Measurements from ENCODE around the gene TBC1D2B. TPM values are rescaled to one million over a fixed set of nuclear protein-coding genes. Genes with fewer than 3 reads are reported as not detected.

Gene TBC1D2B
- total and polyA plus RNA-seq, 2 donors (not counting 3 experiments of a cell fraction or from before 2014, with no cell fraction given) = 30.8 to 46.1 TPM

DNA sequence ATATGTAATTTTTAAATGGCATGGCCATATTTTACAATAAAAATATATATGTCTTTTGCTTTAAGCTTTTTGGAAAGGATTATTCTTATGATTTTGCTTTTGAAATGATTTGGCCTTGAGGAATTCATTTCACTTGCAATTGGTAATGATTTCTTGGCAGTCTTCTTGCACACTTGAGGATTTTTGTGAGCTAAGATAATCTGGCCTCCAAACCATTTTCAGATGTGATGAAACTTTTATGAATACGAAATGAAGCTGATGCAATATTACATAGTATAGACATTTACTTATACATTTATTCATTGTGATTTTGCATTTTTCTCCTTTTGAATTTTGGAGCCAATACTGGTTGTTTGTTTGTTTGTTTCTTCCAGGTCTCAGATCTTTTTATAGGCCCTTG, 8.4 kb upstream of the TBC1D2B start:
- Histone ChIP-seq H3K4me1 (ENCODE audit: control insufficient read depth, extremely low read depth, insufficient read depth, low read length) (no peaks in the 10 kb centered on the region), H3K9ac (replicated peaks; ENCODE audit: extremely low read depth, insufficient read depth, low read length) (no peak overlapping the region), H3K36me3 (ENCODE audit: control insufficient read depth in 2 of 2, extremely low read depth in 1 of 2, insufficient read depth in 2 of 2, low read length in 2 of 2) (no peaks in the 10 kb centered on the region), H3K27ac (ENCODE audit: insufficient read depth, low read depth, low read length) (no peak overlapping the region), H3K4me3 (replicated peaks in 1 of 3; ENCODE audit: insufficient read depth in 1 of 3, low read depth in 1 of 3, low read length in 3 of 3) (no peak overlapping the region), H3K79me2 (ENCODE audit: control insufficient read depth, insufficient read depth, low read length) (no peaks in the 10 kb centered on the region), H2AFZ (ENCODE audit: low read depth, low read length) (no peak overlapping the region), H3K27me3 (ENCODE audit: control insufficient read depth in 2 of 2, insufficient read depth in 2 of 2, low read length in 2 of 2) (no peaks in the 10 kb centered on the region), H3K9me3 (replicated peaks; ENCODE audit: control insufficient read depth, insufficient read depth, low read length) (no peaks in the 10 kb centered on the region), H3K4me2 (ENCODE audit: insufficient read depth, low read length) (no peak overlapping the region), H4K20me1 (replicated peaks; ENCODE audit: control insufficient read depth, extremely low read depth, insufficient read depth, low read length) (no peaks in the 10 kb centered on the region), H3K9me1 (replicated peaks; ENCODE audit: control insufficient read depth, extremely low read depth, insufficient read depth, low read length) (no peaks in the 10 kb centered on the region)
- CTCF ChIA-PET = interaction anchor here (1.1 to 2.3 kb wide), 2 partner anchors 23 to 80 kb away, joined by 5 to 9 read pairs; no protein-coding TSS in a partner anchor
- no peak for TF ChIP-seq EZH2 (IDR thresholded peaks at IDR 0.05; ENCODE audit: borderline replicate concordance, low read depth, low read length, severe bottlenecking)
- TF ChIP-seq POLR2A (IDR thresholded peaks at IDR 0.05; ENCODE audit: low read depth, low read length) = no peak
- TF ChIP-seq POLR2AphosphoS5 (IDR thresholded peaks at IDR 0.05; ENCODE audit: insufficient read depth, low read depth, low read length) = no peak
- no peak for TF ChIP-seq FOS (IDR thresholded peaks at IDR 0.05; ENCODE audit: borderline replicate concordance, insufficient read depth, low read length)
- TF ChIP-seq GATA2 (IDR thresholded peaks at IDR 0.05; ENCODE audit: insufficient read depth, insufficient read length, low read depth, low read length) = no peak
- TF ChIP-seq JUN (IDR thresholded peaks at IDR 0.05; ENCODE audit: borderline replicate concordance, insufficient read depth, insufficient read length, low read depth) = no peak
- TF ChIP-seq MYC (IDR thresholded peaks at IDR 0.05; ENCODE audit: low read depth, low read length) = no peak
- TF ChIP-seq, protein P1, sequence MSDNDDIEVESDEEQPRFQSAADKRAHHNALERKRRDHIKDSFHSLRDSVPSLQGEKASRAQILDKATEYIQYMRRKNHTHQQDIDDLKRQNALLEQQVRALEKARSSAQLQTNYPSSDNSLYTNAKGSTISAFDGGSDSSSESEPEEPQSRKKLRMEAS (IDR thresholded peaks at IDR 0.05; ENCODE audit: insufficient read depth, insufficient read length) = no peak
- TF ChIP-seq, protein P2, sequence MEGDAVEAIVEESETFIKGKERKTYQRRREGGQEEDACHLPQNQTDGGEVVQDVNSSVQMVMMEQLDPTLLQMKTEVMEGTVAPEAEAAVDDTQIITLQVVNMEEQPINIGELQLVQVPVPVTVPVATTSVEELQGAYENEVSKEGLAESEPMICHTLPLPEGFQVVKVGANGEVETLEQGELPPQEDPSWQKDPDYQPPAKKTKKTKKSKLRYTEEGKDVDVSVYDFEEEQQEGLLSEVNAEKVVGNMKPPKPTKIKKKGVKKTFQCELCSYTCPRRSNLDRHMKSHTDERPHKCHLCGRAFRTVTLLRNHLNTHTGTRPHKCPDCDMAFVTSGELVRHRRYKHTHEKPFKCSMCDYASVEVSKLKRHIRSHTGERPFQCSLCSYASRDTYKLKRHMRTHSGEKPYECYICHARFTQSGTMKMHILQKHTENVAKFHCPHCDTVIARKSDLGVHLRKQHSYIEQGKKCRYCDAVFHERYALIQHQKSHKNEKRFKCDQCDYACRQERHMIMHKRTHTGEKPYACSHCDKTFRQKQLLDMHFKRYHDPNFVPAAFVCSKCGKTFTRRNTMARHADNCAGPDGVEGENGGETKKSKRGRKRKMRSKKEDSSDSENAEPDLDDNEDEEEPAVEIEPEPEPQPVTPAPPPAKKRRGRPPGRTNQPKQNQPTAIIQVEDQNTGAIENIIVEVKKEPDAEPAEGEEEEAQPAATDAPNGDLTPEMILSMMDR (IDR thresholded peaks at IDR 0.05; ENCODE audit: extremely low read depth in 1 of 2, insufficient read depth in 1 of 2, low read depth in 1 of 2, low read length in 2 of 2) = no peak
- FAIRE-seq = no peak
- DNase-seq (ENCODE audit: low read depth, low spot score) = no peak
- intact Hi-C loops (cut with micrococcal nuclease) = no loop called here
- BruUV-seq (replicated peaks) = no TSS peak
- dilution Hi-C loops (cut with MboI; ENCODE audit: extremely low pct_ligation_motif_present, low sequenced_read_pairs) = no loop called here
- POLR2A ChIA-PET = no interaction called here

All from endothelial cell of umbilical vein (primary cell).